ENCODE results near the gene C5orf47.

DNA sequence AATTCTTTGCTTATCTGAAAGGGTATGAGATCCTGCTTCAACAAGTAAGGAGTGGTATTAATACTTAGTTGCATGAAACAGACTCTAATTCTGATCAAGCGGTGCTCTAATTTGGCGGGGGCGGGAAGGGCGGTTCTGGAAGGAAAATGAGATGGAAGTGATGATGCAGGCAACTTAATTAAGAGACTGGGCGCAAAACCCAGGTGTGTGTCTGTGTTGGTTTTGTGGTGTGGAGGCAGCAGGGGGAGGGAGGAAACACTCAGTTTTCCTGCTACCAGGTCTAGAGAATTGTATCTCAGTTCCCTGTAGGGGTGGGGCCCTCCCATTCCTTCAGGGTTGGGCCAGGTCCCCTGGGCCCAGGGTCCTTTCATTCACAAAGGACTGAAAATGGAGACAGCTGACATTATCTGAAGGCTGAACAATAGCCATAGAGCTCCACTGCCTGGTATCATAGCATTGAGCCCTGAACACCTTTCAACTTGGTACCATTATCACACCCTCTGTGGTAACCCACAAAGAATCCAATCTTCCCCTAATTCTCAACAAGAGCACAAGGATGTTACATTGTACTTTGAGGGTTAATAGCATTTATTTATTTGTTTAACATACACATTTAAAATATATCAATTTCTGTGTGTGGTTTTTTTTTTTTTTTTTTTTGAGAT lies 17.2 kb upstream of the C5orf47 start:
- TF ChIP-seq CTCF (IDR thresholded peaks at IDR 0.05) (no peak), POLR2AphosphoS5 (IDR thresholded peaks at IDR 0.05) (no peak)

Measured in transverse colon (tissue), 4 donors.